Nephron (organoid): ENCODE measurements around the gene SINHCAF.
"Not testable (repeated sequence)": the region's sequence is repeated elsewhere in the genome, so short reads cannot be mapped to it uniquely, and the experiment has no call there.

ENCODE experiments used
- H3K27ac Mint-ChIP-seq, 3 experiments: 2 replicates each; pipeline ENCODE4 v1.8.0; 2020; ENCODE audit warnings: mixed read lengths in 3 of 3, mild to moderate bottlenecking in 2 of 3, moderate library complexity in 1 of 3
- H3K27me3 Mint-ChIP-seq: 2 replicates; pipeline ENCODE4 v1.8.0; 2021; ENCODE audit warnings: low read depth, mild to moderate bottlenecking, moderate library complexity, mixed read lengths
- H3K36me3 Mint-ChIP-seq: 2 replicates; pipeline ENCODE4 v1.8.0; 2020; ENCODE audit warnings: low read depth, mixed read lengths
- H3K4me1 Mint-ChIP-seq: 2 replicates; pipeline ENCODE4 v1.8.0; 2020; ENCODE audit warnings: mixed read lengths
- H3K4me3 Mint-ChIP-seq, 3 experiments: 2 replicates each; pipeline ENCODE4 v1.8.0; 2020; ENCODE audit warnings: mild to moderate bottlenecking in 3 of 3, mixed read lengths in 3 of 3, moderate library complexity in 2 of 3
- H3K9me3 Mint-ChIP-seq: 2 replicates; pipeline ENCODE4 v1.8.0; 2020; ENCODE audit warnings: mixed read lengths
- CTCF ChIP-seq, 3 experiments: fragments of 200-600 bp; sonication (generic); IDR thresholded peaks; one replicate each; pipeline ENCODE4 v1.5.0; 2021; ENCODE audit warnings: antibody characterized with exemption in 3 of 3; ENCODE audit not compliant: unreplicated experiment in 3 of 3

SINHCAF gene

GRCh38 chr12:31325877-31326631, at the start of gene SINHCAF:
Gene SINHCAF, minus strand, starts transcription at chr12:31326150. Its CDS starts 27,946 bp downstream, at chr12:31298204.
- Mint-ChIP-seq H3K27me3 (peaks cover 5% of the 10 kb centered on the region), H3K9me3 (no peaks in the 10 kb centered on the region), H3K36me3 (no peaks in the 10 kb centered on the region), H3K4me3 (peak within 1 kb of the TSS; percentile 90 to 92 (median 91)), H3K4me1 (peaks cover 27% of the 10 kb centered on the region), H3K27ac (peak within 1 kb of the TSS; percentile 92 to 96 (median 93))
- no peak for TF ChIP-seq CTCF (IDR thresholded peaks at IDR 0.05; ENCODE audit: unreplicated experiment in 3 of 3)

- not testable (repeated sequence) for H3K4me1 Mint-ChIP-seq, H3K4me3 Mint-ChIP-seq, H3K27me3 Mint-ChIP-seq, H3K27ac Mint-ChIP-seq, H3K36me3 Mint-ChIP-seq, H3K9me3 Mint-ChIP-seq
Observed at GRCh38 chr12:31375422-31375821, 49.5 kb upstream of the SINHCAF start.

GRCh38 chr12:31371256-31371620, 45.3 kb upstream of the SINHCAF start:
- Mint-ChIP-seq H3K4me1 (peaks cover 29% of the 10 kb centered on the region), H3K9me3 (no peaks in the 10 kb centered on the region), H3K36me3 (no peaks in the 10 kb centered on the region), H3K4me3 (peak overlapping the region; percentile 7 to 64 (median 54)), H3K27ac (peak overlapping the region; percentile 94 to 98 (median 96)), H3K27me3 (no peaks in the 10 kb centered on the region)
- TF ChIP-seq CTCF (IDR thresholded peaks at IDR 0.05; ENCODE audit: unreplicated experiment in 3 of 3) = no peak

GRCh38 chr12:31370531-31371255, 44.7 kb upstream of the SINHCAF start:
- peaks cover 29% of the 10 kb centered on the region for H3K4me1 Mint-ChIP-seq
- H3K27ac Mint-ChIP-seq = peak overlapping the region; percentile 94 to 98 (median 96)
- no peaks in the 10 kb centered on the region for H3K9me3 Mint-ChIP-seq
- H3K4me3 Mint-ChIP-seq = peak overlapping the region; percentile 64 to 78 (median 70)
- TF ChIP-seq CTCF (IDR thresholded peaks at IDR 0.05; ENCODE audit: unreplicated experiment in 3 of 3) = no peak
- H3K36me3 Mint-ChIP-seq = no peaks in the 10 kb centered on the region
- no peaks in the 10 kb centered on the region for H3K27me3 Mint-ChIP-seq

- Mint-ChIP-seq H3K4me1 (peaks cover 29% of the 10 kb centered on the region), H3K27ac (peak overlapping the region; percentile 94 to 98 (median 96)), H3K36me3 (no peaks in the 10 kb centered on the region), H3K9me3 (no peaks in the 10 kb centered on the region), H3K27me3 (no peaks in the 10 kb centered on the region), H3K4me3 (peak overlapping the region; percentile 64 to 78 (median 70))
- no peak for TF ChIP-seq CTCF (IDR thresholded peaks at IDR 0.05; ENCODE audit: unreplicated experiment in 3 of 3)
Observed at GRCh38 chr12:31369712-31370521, 44.0 kb upstream of the SINHCAF start.
